ENCODE measurements around the gene CFAP45.

Gene CFAP45

GRCh38 chr1:159924025-159924790 lies 24.2 kb upstream of the CFAP45 start:
- DNase-seq: peak in 22 of 56 donors; percentile 10 to 72 (median 33)

DNA sequence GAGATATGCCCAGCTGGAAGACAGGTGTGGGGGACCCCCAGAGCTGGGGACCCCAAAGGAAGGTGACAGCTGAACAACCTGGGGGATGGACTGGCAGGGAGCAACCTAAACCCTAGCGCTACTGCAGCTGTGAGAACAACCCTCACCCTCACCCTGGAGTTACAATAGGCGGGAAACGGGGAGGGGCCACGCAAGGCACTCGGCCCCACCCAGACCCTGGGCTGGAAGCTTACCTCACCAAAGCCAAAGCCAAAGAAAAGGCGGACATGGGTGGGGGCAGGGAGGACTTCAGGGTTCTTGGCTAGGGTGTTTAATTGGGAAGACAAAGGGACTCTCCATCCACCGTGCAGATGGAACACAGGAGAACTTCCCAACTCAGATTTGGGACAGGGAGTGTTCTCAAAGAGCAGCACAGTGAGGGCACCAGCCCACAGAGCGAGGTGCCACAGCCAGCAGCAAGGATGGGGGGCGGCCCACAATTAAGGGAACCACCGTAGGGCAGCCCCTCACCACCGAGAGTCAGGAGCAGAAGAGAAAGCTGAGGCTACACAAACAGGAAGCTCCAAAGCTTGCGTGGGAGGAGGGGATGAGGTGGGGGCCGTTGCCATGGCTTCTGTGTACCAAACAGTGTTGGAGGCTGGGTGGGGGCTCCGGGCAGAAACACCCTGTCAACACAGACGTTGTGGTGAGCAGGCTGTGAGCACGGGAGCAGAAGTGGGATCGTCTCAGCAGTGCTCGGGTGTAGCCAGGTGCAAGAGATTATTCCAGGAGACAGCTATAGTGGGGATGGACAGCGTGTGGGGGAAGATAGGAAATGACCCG lies 23.4 kb upstream of the CFAP45 start:
- peak in 12 of 56 donors; percentile 6 to 59 (median 22) for DNase-seq

GRCh38 chr1:159922511-159923202 lies 22.7 kb upstream of the CFAP45 start:
- DNase-seq: no peak

DNA sequence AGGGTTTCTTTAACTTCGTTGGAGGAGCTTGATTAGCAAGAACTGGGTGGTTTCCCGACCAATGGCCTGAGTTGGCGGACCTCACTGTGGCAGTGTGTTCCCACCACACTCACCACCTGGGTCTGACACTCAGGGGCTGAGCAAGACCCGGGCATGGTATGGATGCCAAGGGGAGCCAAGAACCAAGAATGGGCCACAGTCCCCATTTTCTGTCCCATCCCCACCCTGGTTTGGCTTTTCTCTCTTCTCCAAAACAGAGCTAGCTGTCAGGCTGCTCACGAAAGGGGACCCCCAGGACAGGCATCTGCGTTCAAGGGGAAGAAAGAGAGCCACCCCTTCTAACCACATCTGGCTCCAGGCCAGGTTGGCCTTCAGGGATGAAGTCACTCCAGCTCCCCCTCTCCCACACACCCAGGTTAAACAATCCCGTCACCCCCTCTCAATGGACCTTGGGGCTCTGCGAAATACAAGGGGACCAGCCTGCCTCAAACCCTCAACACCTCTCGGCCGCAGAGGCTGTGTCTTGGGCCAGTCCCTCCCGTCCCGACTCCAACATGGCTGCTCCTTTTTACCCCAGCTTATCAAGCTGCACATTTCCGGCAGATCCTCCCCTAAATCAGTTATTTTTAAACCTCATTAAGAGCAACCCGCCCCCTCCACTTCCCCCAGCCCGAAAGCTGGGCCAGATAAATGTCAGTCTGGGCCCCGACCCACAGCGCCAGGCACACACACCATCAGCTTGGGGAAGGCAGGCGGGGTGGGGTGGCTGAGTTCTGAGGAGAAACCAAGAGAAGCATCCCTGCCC lies 21.9 kb upstream of the CFAP45 start:
- DNase-seq: no peak

DNA sequence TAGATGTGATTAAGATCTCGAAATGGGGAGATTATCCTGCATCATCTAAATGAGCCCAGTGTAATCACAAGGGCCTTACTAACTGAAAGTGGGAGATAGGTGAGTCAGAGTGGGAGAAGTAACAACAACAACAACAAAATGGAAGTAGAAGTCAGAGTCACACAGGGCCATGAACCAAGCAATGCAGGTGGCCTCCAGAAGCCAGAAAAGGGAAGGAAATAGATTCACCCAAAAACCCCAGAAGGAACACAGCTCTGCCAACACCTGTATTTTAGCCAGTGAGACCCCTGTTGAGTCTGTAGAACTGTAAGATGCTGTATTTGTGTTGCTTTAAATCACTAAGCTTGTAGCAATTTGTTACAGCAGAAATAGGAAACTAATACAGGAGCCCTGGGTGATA lies 21.3 kb upstream of the CFAP45 start:
- DNase-seq: no peak

GRCh38 chr1:159920651-159921050 lies 20.7 kb upstream of the CFAP45 start:
- no peak for DNase-seq

DNA sequence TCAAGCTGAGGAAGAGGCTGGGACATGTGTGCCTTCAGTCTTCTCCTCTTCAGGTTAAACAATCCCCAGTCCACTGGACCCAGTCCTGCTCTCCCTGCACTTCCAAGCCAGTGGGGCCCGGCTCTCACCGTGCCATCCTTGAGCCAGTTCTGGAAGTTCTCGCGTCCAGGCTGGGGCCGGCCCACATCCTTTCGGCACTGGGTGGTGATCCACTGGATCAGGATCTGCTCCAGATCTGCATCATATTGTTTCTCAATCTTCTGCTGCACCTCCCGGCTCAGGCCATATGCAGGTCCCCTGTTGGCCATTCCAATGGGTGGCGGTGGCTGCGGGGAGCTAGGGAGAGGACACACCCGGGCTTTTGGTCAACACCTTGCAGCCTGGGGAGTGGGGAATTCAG lies 20.2 kb upstream of the CFAP45 start:
- no peak for DNase-seq

DNA sequence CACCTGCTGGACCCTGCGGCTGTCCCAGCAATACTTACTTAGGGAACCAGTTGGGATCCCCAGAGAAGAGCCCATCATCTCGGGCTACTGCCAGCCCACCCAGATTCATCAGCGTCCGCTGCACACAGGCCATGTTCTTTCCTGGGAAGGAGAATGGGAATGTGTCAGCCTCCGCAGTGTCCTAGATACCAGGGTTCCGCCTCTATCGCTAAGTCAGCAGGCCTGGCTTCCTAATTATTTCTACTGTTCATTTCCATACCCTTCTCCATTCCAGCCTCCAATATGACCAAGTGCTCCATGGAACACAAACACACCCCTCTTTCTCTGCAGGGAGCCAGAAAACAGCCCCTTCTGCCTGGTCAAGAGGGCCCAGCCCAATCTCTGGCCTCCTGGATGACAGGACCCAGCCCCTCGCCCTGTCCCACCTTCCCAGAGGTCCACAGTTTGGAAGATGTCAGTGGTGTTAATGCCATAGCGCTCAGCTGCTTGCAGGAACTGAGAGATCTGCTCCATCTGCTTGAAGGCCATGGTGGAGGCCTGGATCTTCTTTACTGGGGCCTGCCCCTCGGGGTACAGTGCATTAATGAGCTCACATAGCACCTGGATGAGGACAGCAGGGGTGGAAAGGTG lies 19.4 kb upstream of the CFAP45 start:
- DNase-seq: no peak

DNA sequence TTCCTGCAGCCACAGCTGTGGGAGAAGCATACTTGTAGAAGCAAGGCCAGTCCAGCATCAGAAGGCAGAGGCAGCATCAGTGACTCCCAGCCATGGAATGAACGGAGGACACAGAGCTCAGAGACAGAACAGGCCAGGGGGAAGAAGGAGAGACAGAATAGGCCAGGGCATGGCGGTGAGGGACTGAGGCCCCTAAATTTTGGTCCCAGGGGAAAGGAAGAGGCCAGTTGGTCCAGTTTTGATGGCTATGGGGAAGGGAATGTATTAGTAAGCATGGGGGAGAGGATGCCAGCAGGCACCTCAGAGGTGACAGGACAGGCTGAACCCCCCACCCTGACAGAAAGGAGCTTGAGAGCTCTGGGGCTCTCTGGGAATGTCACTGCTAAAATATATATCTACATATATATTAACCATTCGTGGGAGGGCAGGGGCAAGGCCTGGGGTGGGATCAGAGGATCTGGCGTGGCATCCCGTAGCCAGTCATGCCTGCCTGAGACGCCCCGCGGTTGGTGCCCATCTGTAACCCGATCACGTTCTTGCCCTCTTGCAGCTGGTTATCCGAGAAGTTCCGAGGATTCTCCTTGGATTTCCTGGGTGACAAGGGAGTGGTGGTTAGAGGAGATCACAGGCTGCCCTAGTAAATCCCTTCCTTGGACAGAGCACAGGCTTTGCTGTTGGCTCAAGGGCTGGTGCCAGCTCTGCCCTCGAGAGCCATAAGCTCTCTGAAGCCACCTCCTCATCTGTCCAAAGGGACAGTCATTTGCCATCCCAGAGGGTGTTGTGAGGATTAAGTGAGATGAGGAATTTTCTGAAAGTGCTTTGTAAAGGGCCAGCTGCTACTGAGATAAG lies 18.6 kb upstream of the CFAP45 start:
- DNase-seq: no peak

- DNase-seq: peak in 5 of 56 donors; percentile 10 to 32 (median 18)
Measured at GRCh38 chr1:159917533-159918351, 17.8 kb upstream of the CFAP45 start.

- peak in 6 of 56 donors; percentile 10 to 49 (median 30) for DNase-seq
Measured at GRCh38 chr1:159916242-159917051, 16.5 kb upstream of the CFAP45 start.

DNA sequence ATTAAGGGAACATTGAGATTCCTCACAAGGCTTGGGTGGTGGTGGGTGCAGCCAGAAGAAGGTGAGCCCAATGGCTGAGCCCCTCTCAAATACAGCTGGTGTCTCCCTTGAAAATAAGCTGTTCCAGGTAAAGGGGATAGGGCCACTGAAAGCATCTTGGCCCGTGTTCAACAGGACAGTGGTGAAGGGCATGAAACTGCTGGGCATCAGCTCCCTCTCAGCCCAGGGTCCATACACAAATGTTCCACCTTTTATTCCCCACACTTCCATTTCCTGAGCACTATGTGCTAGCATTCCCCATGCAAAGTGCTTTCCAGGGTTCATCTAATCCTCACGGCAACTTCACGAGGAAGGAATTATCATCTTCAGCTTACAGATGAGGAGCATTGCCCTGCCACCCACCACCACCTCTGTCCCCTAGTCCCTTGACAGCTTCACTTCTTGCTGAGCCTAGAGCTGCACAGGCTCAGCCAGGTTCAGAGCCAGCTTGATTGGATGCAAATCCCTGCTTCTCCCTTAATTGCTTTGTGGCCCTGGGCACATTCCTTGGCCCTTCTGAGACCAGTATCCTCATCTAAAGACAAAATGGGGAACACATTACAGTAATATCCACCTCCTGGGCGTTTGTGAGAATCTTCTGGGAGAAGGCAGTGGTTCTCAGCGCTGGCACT lies 15.7 kb upstream of the CFAP45 start:
- peak in 2 of 56 donors; percentile 22 to 29 for DNase-seq

- no peak for DNase-seq
Measured at GRCh38 chr1:159914252-159915018, 14.5 kb upstream of the CFAP45 start.

DNA sequence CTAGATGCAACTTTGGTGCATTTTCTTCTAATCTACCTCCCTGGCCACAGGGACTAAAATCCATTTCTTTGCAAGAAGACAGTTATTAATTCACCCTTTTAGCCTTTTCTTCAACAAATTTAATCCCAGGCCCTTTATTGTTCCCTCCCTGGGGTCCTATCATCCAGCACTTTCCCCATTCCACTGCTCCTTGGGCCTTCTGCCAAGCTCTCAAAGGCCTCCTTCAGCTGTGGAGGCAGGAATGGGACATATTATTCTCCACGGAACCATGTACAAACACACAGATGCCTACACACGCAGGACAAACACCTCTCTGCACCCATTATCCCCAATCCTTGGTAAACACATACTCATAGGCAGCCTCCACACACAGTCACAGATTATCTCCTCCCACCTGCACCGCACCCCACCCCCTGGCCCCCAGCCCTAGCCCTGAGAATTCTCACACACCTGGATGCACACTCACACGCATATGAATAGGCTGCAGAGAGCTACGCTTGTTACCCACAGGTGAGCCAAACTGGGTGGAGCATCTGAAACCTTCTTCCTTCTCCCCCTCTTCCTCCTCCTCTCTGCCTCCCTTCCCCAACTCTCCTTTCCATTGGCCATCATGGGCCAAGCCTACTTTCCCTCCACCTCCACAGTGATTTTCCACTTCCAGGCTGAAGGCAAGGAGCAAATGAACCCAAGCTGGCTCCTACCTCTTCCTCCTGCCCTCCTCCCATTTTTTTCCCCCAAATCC lies 13.7 kb upstream of the CFAP45 start:
- DNase-seq: no peak

DNA sequence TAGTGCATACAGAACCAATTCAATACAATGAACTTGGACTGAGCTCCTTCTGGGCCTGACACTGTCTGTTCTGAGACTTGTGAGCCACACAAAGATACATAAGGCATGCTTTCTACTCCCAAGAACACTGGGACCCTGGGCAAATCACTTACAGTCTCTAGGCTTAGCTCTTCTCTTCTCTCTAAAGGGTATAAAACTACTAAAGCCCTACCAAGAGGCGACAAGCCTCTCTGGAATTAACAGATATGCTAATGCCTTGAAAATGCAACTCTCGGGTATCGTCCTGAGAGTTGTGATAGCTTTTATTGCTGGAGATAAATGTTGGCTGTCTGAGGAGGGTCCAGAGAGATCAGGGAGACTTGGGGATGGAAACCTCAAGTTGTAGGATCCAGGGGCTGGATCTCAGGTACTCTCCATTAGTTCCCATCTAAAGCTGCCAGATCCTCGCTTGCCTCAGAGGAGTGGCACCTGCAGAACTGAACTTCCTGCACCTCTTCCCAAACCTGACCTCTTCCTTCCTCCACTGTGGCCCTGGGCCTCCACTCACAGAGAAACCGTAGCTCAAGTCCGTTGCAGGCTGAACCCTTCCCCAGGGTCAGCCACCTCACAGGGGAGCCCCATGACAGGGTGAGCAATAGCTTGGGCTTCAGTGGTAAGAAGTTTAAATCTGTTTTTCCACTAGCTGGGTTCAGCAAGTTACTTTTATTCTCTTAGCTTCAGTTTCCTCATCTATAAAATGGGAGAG lies 11.5 kb upstream of the CFAP45 start:
- DNase-seq: no peak
